ENCODE results near the gene MYH4. TPM values are rescaled to one million over a fixed set of nuclear protein-coding genes. Genes with fewer than 3 reads are reported as not detected.

The MYH4 gene
- total and polyA plus RNA-seq, 10 donors, result not detected

DNA sequence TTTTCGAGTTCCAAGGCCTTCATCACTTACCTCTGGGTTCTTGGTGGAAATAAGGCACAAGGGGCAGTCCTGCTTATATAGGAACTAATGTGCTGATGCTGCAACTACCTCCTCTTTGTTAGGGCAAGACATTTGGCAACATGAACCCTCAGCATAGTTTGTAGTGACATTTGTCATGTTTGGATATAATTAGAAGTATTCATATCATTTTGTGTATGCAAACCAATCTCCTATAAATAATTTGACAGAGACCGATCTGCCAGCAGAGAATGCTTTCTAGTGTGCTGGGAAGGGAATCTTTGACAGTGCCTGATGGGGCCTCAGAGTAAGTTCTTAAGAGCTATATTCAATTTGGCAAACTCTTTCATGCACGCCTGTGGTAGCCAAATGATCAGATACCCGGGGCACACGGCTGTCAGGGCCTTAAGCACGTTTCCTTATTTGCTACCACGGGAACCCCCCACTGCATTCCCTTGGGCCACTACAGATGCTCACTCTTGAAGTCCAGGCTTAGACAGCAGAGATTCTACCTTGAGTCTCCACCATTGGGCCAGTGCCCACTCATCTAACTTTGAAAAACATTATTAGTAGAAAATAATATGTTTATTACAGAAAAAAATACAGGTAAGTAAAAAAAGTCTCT lies 47.3 kb downstream of the MYH4 start, which contains the start of gene MYH8:
Gene MYH8, minus strand, starts transcription at position 51 of the 643 bp plus-strand sequence. CDS start 1,723 bp downstream, outside the sequence.
- DNase-seq, result no peak
- no peaks in the 10 kb centered on the region for H3K36me3 ChIP-seq
- H3K4me1 ChIP-seq, result no peaks in the 10 kb centered on the region
- TF ChIP-seq, protein P1, sequence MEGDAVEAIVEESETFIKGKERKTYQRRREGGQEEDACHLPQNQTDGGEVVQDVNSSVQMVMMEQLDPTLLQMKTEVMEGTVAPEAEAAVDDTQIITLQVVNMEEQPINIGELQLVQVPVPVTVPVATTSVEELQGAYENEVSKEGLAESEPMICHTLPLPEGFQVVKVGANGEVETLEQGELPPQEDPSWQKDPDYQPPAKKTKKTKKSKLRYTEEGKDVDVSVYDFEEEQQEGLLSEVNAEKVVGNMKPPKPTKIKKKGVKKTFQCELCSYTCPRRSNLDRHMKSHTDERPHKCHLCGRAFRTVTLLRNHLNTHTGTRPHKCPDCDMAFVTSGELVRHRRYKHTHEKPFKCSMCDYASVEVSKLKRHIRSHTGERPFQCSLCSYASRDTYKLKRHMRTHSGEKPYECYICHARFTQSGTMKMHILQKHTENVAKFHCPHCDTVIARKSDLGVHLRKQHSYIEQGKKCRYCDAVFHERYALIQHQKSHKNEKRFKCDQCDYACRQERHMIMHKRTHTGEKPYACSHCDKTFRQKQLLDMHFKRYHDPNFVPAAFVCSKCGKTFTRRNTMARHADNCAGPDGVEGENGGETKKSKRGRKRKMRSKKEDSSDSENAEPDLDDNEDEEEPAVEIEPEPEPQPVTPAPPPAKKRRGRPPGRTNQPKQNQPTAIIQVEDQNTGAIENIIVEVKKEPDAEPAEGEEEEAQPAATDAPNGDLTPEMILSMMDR (IDR thresholded peaks at IDR 0.05 in 8 of 11, conservative IDR thresholded peaks at IDR 0.05 in 3 of 11), result no peak
- no peak for TF ChIP-seq POLR2A (IDR thresholded peaks at IDR 0.05)
- no peak for TF ChIP-seq POLR2AphosphoS5 (IDR thresholded peaks at IDR 0.05)
- H3K4me3 ChIP-seq, result no peak within 1 kb of the TSS
- no peak within 1 kb of the TSS for H3K27ac ChIP-seq
- H3K27me3 ChIP-seq (replicated peaks in 1 of 7), result no peaks in the 10 kb centered on the region
- 57 to 73% (median 66%) methylated on average over 7 of the region's 7 CpGs for WGBS, 5 donors
- intact Hi-C loops (cut with DNase I; ENCODE audit: low total_unique reads), result no loop called here
- no peaks in the 10 kb centered on the region for H3K9me3 ChIP-seq

DNA sequence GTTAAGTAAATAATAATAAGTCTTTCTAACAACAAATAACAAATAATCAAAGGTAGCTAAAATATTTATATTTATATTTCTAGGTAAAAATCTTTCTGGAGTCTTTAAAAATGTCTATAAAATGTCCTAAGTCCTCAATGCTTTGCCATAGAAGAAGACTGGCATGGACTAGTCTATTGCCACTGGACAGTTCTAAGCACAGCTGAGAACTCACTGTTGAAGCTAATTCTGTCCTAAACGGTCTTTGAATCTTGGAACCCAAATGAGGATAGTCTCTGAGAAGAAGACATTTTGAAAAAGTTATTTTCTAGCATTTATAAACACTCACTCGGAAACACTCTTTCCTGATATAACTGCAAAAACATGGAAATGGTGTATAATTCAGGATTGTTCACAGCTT lies 48.1 kb downstream of the MYH4 start:
- Histone ChIP-seq H3K4me1 (no peaks in the 10 kb centered on the region), H3K27ac (no peak overlapping the region), H3K36me3 (no peaks in the 10 kb centered on the region), H3K9me3 (no peaks in the 10 kb centered on the region), H3K4me3 (no peak overlapping the region), H3K27me3 (replicated peaks in 1 of 7) (no peaks in the 10 kb centered on the region)
- 75 to 85% (median 76%) methylated on average over 2 of the region's 2 CpGs for WGBS, 5 donors
- intact Hi-C loops (cut with DNase I; ENCODE audit: low total_unique reads), result no loop called here
- TF ChIP-seq POLR2A (IDR thresholded peaks at IDR 0.05), result no peak
- TF ChIP-seq, protein P1 (IDR thresholded peaks at IDR 0.05 in 8 of 11, conservative IDR thresholded peaks at IDR 0.05 in 3 of 11), result no peak
- no peak for TF ChIP-seq POLR2AphosphoS5 (IDR thresholded peaks at IDR 0.05)
- DNase-seq, result no peak

DNA sequence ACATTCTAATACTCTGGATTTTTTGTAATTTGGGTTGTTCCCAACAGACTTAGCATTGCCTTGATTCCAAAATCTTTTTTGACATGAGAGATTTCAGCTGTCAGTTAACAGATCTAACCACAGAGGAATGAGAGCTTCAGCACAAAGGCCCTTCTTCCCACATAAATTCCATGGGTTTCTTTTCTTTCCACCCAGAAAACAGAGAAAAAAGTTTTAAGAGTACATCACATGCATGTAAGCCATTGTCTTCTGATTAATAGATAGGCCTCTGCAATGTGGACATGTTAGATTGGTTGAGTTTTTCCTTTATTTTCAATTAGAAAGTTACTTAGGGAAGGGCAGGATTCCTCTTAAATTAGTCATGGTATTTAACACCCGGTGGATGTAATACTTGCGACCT lies 48.5 kb downstream of the MYH4 start:
- Histone ChIP-seq H3K9me3 (no peaks in the 10 kb centered on the region), H3K27ac (no peak overlapping the region), H3K4me1 (no peaks in the 10 kb centered on the region), H3K27me3 (replicated peaks in 1 of 7) (no peaks in the 10 kb centered on the region), H3K4me3 (no peak overlapping the region), H3K36me3 (no peaks in the 10 kb centered on the region)
- TF ChIP-seq, protein P1 (IDR thresholded peaks at IDR 0.05 in 8 of 11, conservative IDR thresholded peaks at IDR 0.05 in 3 of 11), result no peak
- no peak for TF ChIP-seq POLR2A (IDR thresholded peaks at IDR 0.05)
- TF ChIP-seq POLR2AphosphoS5 (IDR thresholded peaks at IDR 0.05), result no peak
- 80 to 91% (median 90%) methylated on average over 2 of the region's 2 CpGs for WGBS, 5 donors
- intact Hi-C loops (cut with DNase I; ENCODE audit: low total_unique reads), result no loop called here
- DNase-seq, result no peak

DNA sequence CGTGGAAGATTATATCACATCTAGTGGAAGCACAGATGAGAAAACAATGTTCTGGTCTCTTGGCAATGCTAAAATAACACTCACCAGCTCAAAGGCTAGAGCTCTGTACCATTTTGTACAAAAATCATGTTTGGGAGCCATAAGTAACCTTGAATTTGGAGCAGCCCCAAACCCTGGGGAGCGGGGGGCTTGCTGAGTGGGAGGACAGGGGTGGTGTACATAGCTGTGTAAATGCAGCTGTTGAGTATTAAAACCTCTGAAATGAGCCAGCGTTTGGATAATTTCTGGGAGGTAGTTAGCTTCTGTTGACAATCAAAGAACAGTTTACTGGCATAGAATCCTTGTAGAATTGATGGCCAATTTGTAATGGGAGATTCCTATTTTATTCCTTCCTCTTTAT lies 51.9 kb downstream of the MYH4 start:
- TF ChIP-seq, protein P1 (IDR thresholded peaks at IDR 0.05 in 8 of 11, conservative IDR thresholded peaks at IDR 0.05 in 3 of 11), result no peak
- no peak for TF ChIP-seq POLR2A (IDR thresholded peaks at IDR 0.05)
- no peak for TF ChIP-seq POLR2AphosphoS5 (IDR thresholded peaks at IDR 0.05)
- intact Hi-C loops (cut with DNase I; ENCODE audit: low total_unique reads), result no loop called here
- no peak for DNase-seq
- H3K27ac ChIP-seq, result no peak overlapping the region
- H3K9me3 ChIP-seq, result no peaks in the 10 kb centered on the region
- WGBS, 5 donors, result 66 to 75% (median 73%) methylated on average over 3 of the region's 3 CpGs
- H3K4me3 ChIP-seq, result no peak overlapping the region
- H3K27me3 ChIP-seq (replicated peaks in 1 of 7), result no peaks in the 10 kb centered on the region
- H3K36me3 ChIP-seq, result no peaks in the 10 kb centered on the region
- no peaks in the 10 kb centered on the region for H3K4me1 ChIP-seq
